CD14-positive monocyte (primary cell): ENCODE data around the gene APOO. TPM values are rescaled to one million over a fixed set of nuclear protein-coding genes. Genes with fewer than 3 reads are reported as not detected.
A peak's percentile ranks its signal among the peaks of the same experiment; 100 is the strongest.

Experiments used
- DNase-seq, 3 donors: peaks; one replicate each; pipeline ENCODE4 v3.0.0-alpha.2; 2011 to 2022
- H2AFZ ChIP-seq: 2 replicates; pipeline ENCODE4 v1.6.0; 2012; ENCODE audit warnings: mild to moderate bottlenecking, low read depth, low read length, inconsistent platforms; ENCODE audit not compliant: insufficient read depth, poor library complexity, severe bottlenecking
- H3K27ac ChIP-seq, 2 donors: 1 replicate in 1 of 2; 2 replicates in 1 of 2; pipeline ENCODE4 v1.5.1; 2012 to 2013; ENCODE audit warnings: low read length in 2 of 2, control low read depth in 1 of 2, inconsistent platforms in 1 of 2, low read depth in 1 of 2, mild to moderate bottlenecking in 1 of 2
- H3K27me3 ChIP-seq, 2 donors: one replicate each; pipeline versions ENCODE4 v1.6.0 to v1.6.1; 2011 to 2013; ENCODE audit warnings: low read length in 2 of 2; ENCODE audit not compliant: control insufficient read depth in 2 of 2, insufficient read depth in 2 of 2
- H3K36me3 ChIP-seq, 2 donors: replicated peaks in 1 of 2; 1 replicate in 1 of 2; 2 replicates in 1 of 2; pipeline versions ENCODE4 v1.5.1 to v1.6.1; 2012 to 2013; ENCODE audit warnings: low read length in 2 of 2, control low read depth in 1 of 2, inconsistent platforms in 1 of 2, mild to moderate bottlenecking in 1 of 2; ENCODE audit not compliant: insufficient read depth in 2 of 2, control insufficient read depth in 1 of 2
- H3K4me1 ChIP-seq, 2 donors: 1 replicate in 1 of 2; 2 replicates in 1 of 2; pipeline versions ENCODE4 v1.5.1 to v1.6.1; 2012 to 2013; ENCODE audit warnings: low read length in 2 of 2, control low read depth in 1 of 2, inconsistent platforms in 1 of 2, mild to moderate bottlenecking in 1 of 2, moderate library complexity in 1 of 2; ENCODE audit not compliant: insufficient read depth in 2 of 2, control insufficient read depth in 1 of 2
- H3K4me2 ChIP-seq: replicated peaks from 2 replicates; pipeline ENCODE3; 2012; ENCODE audit warnings: low read length, moderate library complexity, mild to moderate bottlenecking; ENCODE audit not compliant: poor library complexity, severe bottlenecking; ENCODE audit errors: extremely low read depth
- H3K4me3 ChIP-seq, 3 experiments: fragments of 200-600 bp in 1 of 3; sonication (generic) in 1 of 3; replicated peaks in 1 of 3; 1 replicate in 2 of 3; 2 replicates in 1 of 3; pipeline ENCODE4 v1.5.1; 2011 to 2013; ENCODE audit warnings: low read length in 3 of 3, mild to moderate bottlenecking in 3 of 3, control low read depth in 2 of 3, low read depth in 2 of 3, inconsistent platforms in 1 of 3, moderate library complexity in 1 of 3
- H3K79me2 ChIP-seq: 2 replicates; pipeline ENCODE4 v1.6.0; 2012; ENCODE audit warnings: mild to moderate bottlenecking, control low read depth, inconsistent platforms, low read length, moderate library complexity; ENCODE audit not compliant: insufficient read depth
- H3K9ac ChIP-seq: 2 replicates; pipeline ENCODE4 v1.6.0; 2017; ENCODE audit warnings: low read length, mild to moderate bottlenecking; ENCODE audit not compliant: insufficient read depth, poor library complexity, severe bottlenecking
- H3K9me3 ChIP-seq, 2 donors: replicated peaks in 1 of 2; 1 replicate in 1 of 2; 2 replicates in 1 of 2; pipeline versions ENCODE4 v1.5.1 to v1.6.1; 2012 to 2013; ENCODE audit warnings: low read length in 2 of 2, control low read depth in 1 of 2; ENCODE audit not compliant: control insufficient read depth in 1 of 2, insufficient read depth in 1 of 2
- H4K20me1 ChIP-seq: 2 replicates; pipeline ENCODE4 v1.6.0; 2012; ENCODE audit warnings: mild to moderate bottlenecking, low read length, control low read depth, moderate library complexity; ENCODE audit not compliant: insufficient read depth
- H3K27ac Mint-ChIP-seq, 7 donors: one replicate each; pipeline ENCODE4 v1.8.0; 2020; ENCODE audit warnings: mild to moderate bottlenecking in 7 of 7, mixed read lengths in 7 of 7, moderate library complexity in 6 of 7, inconsistent platforms in 2 of 7
- H3K27me3 Mint-ChIP-seq, 3 donors: one replicate each; pipeline ENCODE4 v1.8.0; 2021 to 2022; ENCODE audit warnings: low read depth in 3 of 3, mild to moderate bottlenecking in 3 of 3, mixed read lengths in 3 of 3, moderate library complexity in 3 of 3, inconsistent platforms in 1 of 3
- H3K36me3 Mint-ChIP-seq, 2 donors: one replicate each; pipeline ENCODE4 v1.8.0; 2020; ENCODE audit warnings: mixed read lengths in 2 of 2, inconsistent platforms in 1 of 2, mild to moderate bottlenecking in 1 of 2
- H3K4me1 Mint-ChIP-seq: one replicate; pipeline ENCODE4 v1.8.0; 2020; ENCODE audit warnings: mild to moderate bottlenecking, mixed read lengths
- H3K4me3 Mint-ChIP-seq, 2 donors: one replicate each; pipeline ENCODE4 v1.8.0; 2020; ENCODE audit warnings: mild to moderate bottlenecking in 2 of 2, mixed read lengths in 2 of 2, moderate library complexity in 1 of 2
- H3K9me3 Mint-ChIP-seq, 7 donors: one replicate each; pipeline ENCODE4 v1.8.0; 2020 to 2022; ENCODE audit warnings: mixed read lengths in 7 of 7, mild to moderate bottlenecking in 6 of 7, moderate library complexity in 6 of 7, inconsistent platforms in 2 of 7
- CTCF ChIP-seq: fragments of 200-600 bp; IDR thresholded peaks from one replicate; pipeline ENCODE4 v1.8.0; 2022; ENCODE audit warnings: antibody characterized with exemption, mild to moderate bottlenecking
- WGBS: methylation state at CpG from one replicate; pipeline ENCODE4 v1.1.5; 2013; ENCODE audit warnings: missing lambda C conversion rate; ENCODE audit not compliant: insufficient coverage; 5-methylcytosine and 5-hydroxymethylcytosine counted together
- intact Hi-C, 2 donors: fragments of 100-400 bp; cut with micrococcal nuclease; formaldehyde crosslinking; loops; one replicate each; pipeline versions ENCODE4 v1.15.0 to v1.15.1; 2023
- polyA plus RNA-seq, 3 donors: library from polyadenylated mRNA; depleted of rRNA in 1 of 3; unstranded in 2 of 3; stranded (reverse) in 1 of 3; fragments of 300-500 nt in 2 of 3; fragments of >200 nt in 1 of 3; fragmentation: Illumina TruSeq in 2 of 3; gene quantifications; 1 replicate in 2 of 3; 2 replicates in 1 of 3; pipeline ENCODE4 v1.2.3, GENCODE V29; 2012 to 2021

The APOO gene
- polyA plus RNA-seq, 3 donors = 3.3 to 8.3 (median 4.6) TPM

GRCh38 chrX:23902419-23902818 lies 5.3 kb downstream of the APOO start:
- Histone ChIP-seq H2AFZ (no peak overlapping the region), H3K4me1 (peaks cover 31 to 37% of the 10 kb centered on the region in 2 donors), H3K27me3 (peaks cover 0 to 2% of the 10 kb centered on the region in 2 donors), H3K9ac (no peak overlapping the region), H3K79me2 (no peaks in the 10 kb centered on the region), H3K4me3 (peak overlapping the region in 1 of 3 experiments; percentile 27), H3K27ac (peak overlapping the region in 1 of 2 donors; percentile 67), H4K20me1 (no peaks in the 10 kb centered on the region), H3K36me3 (no peaks in the 10 kb centered on the region), H3K4me2 (peak overlapping the region; percentile 21), H3K9me3 (no peaks in the 10 kb centered on the region)
- no peaks in the 10 kb centered on the region for H3K36me3 Mint-ChIP-seq
- H3K4me1 Mint-ChIP-seq = peaks cover 6% of the 10 kb centered on the region
- no peak overlapping the region for H3K4me3 Mint-ChIP-seq
- WGBS = no CpG with 5 or more reads among the region's 2 CpGs
- H3K27me3 Mint-ChIP-seq = peaks cover 0 to 17% (median 1%) of the 10 kb centered on the region in 3 donors
- intact Hi-C loops = loop anchor here (2.0 to 10.0 kb wide), 6 partner anchors 58 to 208 kb away; partner anchors contain the start of genes EIF2S3 (in 1 of the 2) and KLHL15 (in 1 of the 2)
- H3K27ac Mint-ChIP-seq = no peak overlapping the region
- peaks cover 0 to 2% (median 0%) of the 10 kb centered on the region in 7 donors for H3K9me3 Mint-ChIP-seq
- DNase-seq = peak; percentile 23 to 45 (median 43)
- TF ChIP-seq CTCF = peak; percentile 48

DNA sequence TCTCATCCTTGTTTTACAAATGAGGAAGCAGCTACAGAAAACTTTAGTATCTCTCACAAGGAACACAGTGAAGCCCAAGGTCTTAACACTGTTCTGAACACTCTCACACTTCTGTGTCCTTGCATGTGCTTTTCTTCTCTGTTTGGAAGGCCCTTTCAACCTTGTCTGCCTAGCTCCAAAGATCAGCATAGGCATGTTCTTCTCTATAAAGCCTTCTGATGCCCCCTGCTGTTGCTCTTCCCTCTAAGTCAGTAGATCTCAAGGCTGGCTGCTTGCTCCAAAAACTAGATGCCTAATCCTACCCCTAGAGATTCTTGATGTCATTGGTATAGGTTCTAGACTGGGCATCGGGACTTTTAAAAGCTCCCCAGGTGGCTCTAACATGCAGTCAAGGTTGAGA lies 5.9 kb downstream of the APOO start:
- WGBS = no CpG with 5 or more reads among the region's 1 CpG
- H3K9me3 Mint-ChIP-seq = no peaks in the 10 kb centered on the region
- H3K4me3 Mint-ChIP-seq = no peak overlapping the region
- H3K27me3 ChIP-seq = peaks cover 0 to 2% of the 10 kb centered on the region in 2 donors
- peaks cover 6% of the 10 kb centered on the region for H3K4me1 Mint-ChIP-seq
- peaks cover 0 to 18% (median 1%) of the 10 kb centered on the region in 3 donors for H3K27me3 Mint-ChIP-seq
- H3K79me2 ChIP-seq = no peaks in the 10 kb centered on the region
- no peaks in the 10 kb centered on the region for H4K20me1 ChIP-seq
- no peak overlapping the region for H3K27ac Mint-ChIP-seq
- H3K36me3 ChIP-seq = no peaks in the 10 kb centered on the region
- H3K9me3 ChIP-seq = no peaks in the 10 kb centered on the region
- no peak overlapping the region for H3K9ac ChIP-seq
- H3K4me2 ChIP-seq = peak overlapping the region; percentile 21
- DNase-seq = peak; percentile 54 to 75 (median 72)
- H3K4me3 ChIP-seq = peak overlapping the region in 1 of 3 experiments; percentile 27
- peak overlapping the region; percentile 40 to 67 for H3K27ac ChIP-seq
- no peak overlapping the region for H2AFZ ChIP-seq
- H3K36me3 Mint-ChIP-seq = no peaks in the 10 kb centered on the region
- H3K4me1 ChIP-seq = peaks cover 26 to 31% of the 10 kb centered on the region in 2 donors
- peak; percentile 38 for TF ChIP-seq CTCF
- intact Hi-C loops = loop anchor here (2.0 to 10.0 kb wide), 6 partner anchors 57 to 207 kb away; partner anchors contain the start of genes EIF2S3 (in 1 of the 2) and KLHL15 (in 1 of the 2)
